B cell (primary cell): ENCODE data around the gene CWC25. TPM values are rescaled to one million over a fixed set of nuclear protein-coding genes. Genes with fewer than 3 reads are reported as not detected.

Experiments
- ATAC-seq: fragments of 200-7000 bp; cut with Tn5 transposase; one replicate; pipeline ENCODE4 v1.10.0; 2021; ENCODE audit warnings: low read depth, mild to moderate bottlenecking, moderate number of reproducible peaks, moderate library complexity
- CTCF ChIA-PET: fragments of 350-600 bp; sonication (Branson Sonifier 250); formaldehyde crosslinking; loops from one replicate; lab custom pipeline; 2021; ENCODE audit warnings: antibody characterized with exemption, inconsistent platforms; lab: Charles Lee
- POLR2A ChIA-PET: fragments of 350-600 bp; sonication (Branson Sonifier 250); formaldehyde crosslinking; loops from one replicate; lab custom pipeline; 2021; ENCODE audit warnings: antibody characterized with exemption; lab: Charles Lee
- DNase-seq: peaks from one replicate; pipeline ENCODE4 v3.0.0; 2013
- H2AFZ ChIP-seq: 2 replicates; pipeline ENCODE4 v1.6.1; 2012; ENCODE audit warnings: mild to moderate bottlenecking, low read depth, low read length; ENCODE audit not compliant: insufficient read depth, poor library complexity, severe bottlenecking
- H3K27ac ChIP-seq, 2 donors: 1 replicate in 1 of 2; 2 replicates in 1 of 2; pipeline ENCODE4 v1.5.1; 2012 to 2013; ENCODE audit warnings: low read length in 2 of 2, mild to moderate bottlenecking in 2 of 2, moderate library complexity in 1 of 2
- H3K27me3 ChIP-seq, 4 experiments: fragments of 200-600 bp in 1 of 4; sonication (generic) in 1 of 4; replicated peaks in 1 of 4; 1 replicate in 2 of 4; 2 replicates in 2 of 4; pipeline versions ENCODE4 v1.6.1 to v1.7.0; 2013 to 2016; ENCODE audit warnings: low read length in 3 of 4, mild to moderate bottlenecking in 2 of 4, mixed read lengths in 1 of 4, moderate library complexity in 1 of 4; ENCODE audit not compliant: insufficient read depth in 4 of 4, control insufficient read depth in 3 of 4; ENCODE audit errors: control extremely low read depth in 1 of 4
- H3K36me3 ChIP-seq, 2 experiments: replicated peaks in 1 of 2; 1 replicate in 1 of 2; 2 replicates in 1 of 2; pipeline versions ENCODE4 v1.6.1 to v1.7.1; 2013; ENCODE audit warnings: low read length in 1 of 2; ENCODE audit not compliant: insufficient read depth in 2 of 2, control insufficient read depth in 1 of 2; ENCODE audit errors: control extremely low read depth in 1 of 2, extremely low read depth in 1 of 2
- H3K4me1 ChIP-seq, 2 donors: fragments of 200-600 bp in 1 of 2; sonication (generic) in 1 of 2; 1 replicate in 1 of 2; 2 replicates in 1 of 2; pipeline versions ENCODE4 v1.5.1 to v1.6.1; 2013 to 2017; ENCODE audit warnings: low read length in 2 of 2; ENCODE audit not compliant: control insufficient read depth in 2 of 2, insufficient read depth in 2 of 2
- H3K4me2 ChIP-seq: replicated peaks from 2 replicates; pipeline ENCODE3; 2012; ENCODE audit warnings: mild to moderate bottlenecking, low read depth, low read length; ENCODE audit not compliant: poor library complexity, severe bottlenecking
- H3K4me3 ChIP-seq, 5 experiments: fragments of 200-600 bp in 1 of 5; sonication (generic) in 1 of 5; 1 replicate in 3 of 5; 2 replicates in 2 of 5; pipeline versions ENCODE4 v1.5.1 to v1.7.0; 2011 to 2016; ENCODE audit warnings: low read length in 4 of 5, mild to moderate bottlenecking in 4 of 5, low read depth in 2 of 5, control low read depth in 1 of 5, moderate library complexity in 1 of 5; ENCODE audit not compliant: insufficient read depth in 1 of 5; ENCODE audit errors: control extremely low read depth in 1 of 5, extremely low read depth in 1 of 5
- H3K79me2 ChIP-seq: fragments of 200-600 bp; sonication (generic); one replicate; pipeline ENCODE4 v1.6.0; 2016; ENCODE audit warnings: low read length; ENCODE audit not compliant: control insufficient read depth, insufficient read depth
- H3K9ac ChIP-seq: fragments of 200-600 bp; sonication (generic); 2 replicates; pipeline ENCODE4 v1.6.1; 2017; ENCODE audit warnings: mild to moderate bottlenecking, low read length, moderate library complexity
- H3K9me3 ChIP-seq, 3 donors: one replicate each; pipeline versions ENCODE4 v1.6.1 to v1.7.1; 2013; ENCODE audit warnings: low read length in 2 of 3; ENCODE audit not compliant: control insufficient read depth in 2 of 3, insufficient read depth in 1 of 3; ENCODE audit errors: control extremely low read depth in 1 of 3
- H4K20me1 ChIP-seq: 2 replicates; pipeline ENCODE4 v1.6.0; 2012; ENCODE audit warnings: mild to moderate bottlenecking, low read length; ENCODE audit not compliant: insufficient read depth, control insufficient read depth, poor library complexity, severe bottlenecking
- H3K27ac Mint-ChIP-seq: one replicate; pipeline ENCODE4 v1.8.0; 2021; ENCODE audit warnings: mixed read lengths
- H3K27me3 Mint-ChIP-seq: one replicate; pipeline ENCODE4 v1.8.0; 2021; ENCODE audit warnings: mixed read lengths
- H3K4me1 Mint-ChIP-seq: one replicate; pipeline ENCODE4 v1.8.0; 2021; ENCODE audit warnings: mixed read lengths
- H3K4me3 Mint-ChIP-seq: one replicate; pipeline ENCODE4 v1.8.0; 2021; ENCODE audit warnings: mixed read lengths
- H3K9me3 Mint-ChIP-seq: one replicate; pipeline ENCODE4 v1.8.0; 2022; ENCODE audit warnings: mixed read lengths; ENCODE audit not compliant: insufficient read depth
- CTCF ChIP-seq: fragments of 200-600 bp; IDR thresholded peaks from one replicate; pipeline ENCODE4 v1.8.0; 2022; ENCODE audit warnings: antibody characterized with exemption, mild to moderate bottlenecking
- EZH2 ChIP-seq: IDR thresholded peaks from 2 replicates; pipeline ENCODE4 v1.6.1; 2012; ENCODE audit warnings: borderline replicate concordance, low read depth, mild to moderate bottlenecking, moderate library complexity, low read length; ENCODE audit not compliant: insufficient read depth, poor library complexity, severe bottlenecking
- WGBS: methylation state at CpG from one replicate; pipeline ENCODE4 v1.1.5; 2013; ENCODE audit warnings: missing lambda C conversion rate; ENCODE audit not compliant: insufficient coverage; 5-methylcytosine and 5-hydroxymethylcytosine counted together
- intact Hi-C: fragments of 100-400 bp; cut with micrococcal nuclease; formaldehyde crosslinking; loops from one replicate; pipeline ENCODE4 v1.10.0; 2022
- polyA plus RNA-seq: library from polyadenylated mRNA; depleted of rRNA; stranded (reverse); fragments of >200 nt; gene quantifications from 2 replicates; pipeline ENCODE4 v1.2.3, GENCODE V29; 2012
- total RNA-seq, 2 donors: library from RNA; stranded (reverse); fragments of 120-200 nt in 1 of 2; gene quantifications; 1 replicate in 1 of 2; 2 replicates in 1 of 2; pipeline versions ENCODE4 v1.2.3 to v1.2.4, GENCODE V29; 2013 to 2022

CWC25 gene
- total and polyA plus RNA-seq, 2 donors (not counting 1 experiment from before 2014, with no cell fraction given): 39.3 to 40.8 TPM

DNA sequence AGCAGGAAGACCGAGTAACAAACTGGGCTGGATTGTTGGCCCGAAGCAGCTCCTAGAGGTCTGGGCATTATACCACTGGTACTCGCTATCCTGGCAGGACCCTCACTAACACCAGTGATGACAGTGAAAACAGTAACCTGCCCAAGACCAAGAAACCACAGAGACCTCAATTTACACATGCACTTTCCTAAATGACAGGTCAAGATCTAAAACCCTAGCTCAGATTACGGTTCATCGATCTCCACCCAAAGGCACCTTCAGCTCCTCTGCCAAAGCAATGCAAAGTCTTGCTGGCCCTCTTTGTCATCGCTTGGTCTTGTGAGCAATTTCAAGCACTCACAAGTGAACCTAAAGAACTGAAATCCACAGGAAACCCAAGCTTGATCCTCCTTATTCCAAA, 27.3 kb downstream of the CWC25 start:
- H3K27ac Mint-ChIP-seq: peak overlapping the region; percentile 96
- H2AFZ ChIP-seq: no peak overlapping the region
- H3K4me1 ChIP-seq: peaks cover 17 to 25% of the 10 kb centered on the region in 2 donors
- no peaks in the 10 kb centered on the region for H3K27me3 ChIP-seq
- no peaks in the 10 kb centered on the region for H3K9me3 ChIP-seq
- peak overlapping the region; percentile 91 for H3K9ac ChIP-seq
- TF ChIP-seq CTCF: no peak
- no peaks in the 10 kb centered on the region for H3K27me3 Mint-ChIP-seq
- 84% methylated on average over 6 of the region's 6 CpGs for WGBS
- H3K4me3 Mint-ChIP-seq: peak overlapping the region; percentile 99
- intact Hi-C loops: no loop called here
- peak overlapping the region; percentile 88 for H3K4me2 ChIP-seq
- H3K4me3 ChIP-seq: peak overlapping the region in 1 of 5 experiments; percentile 75
- peaks cover 63% of the 10 kb centered on the region for H3K79me2 ChIP-seq
- peaks cover 0 to 19% of the 10 kb centered on the region in 2 experiments for H3K36me3 ChIP-seq
- ChIA-PET POLR2A (interaction anchor here (1.0 kb wide), 1 partner anchor 56 kb away, joined by 4 read pairs; the partner anchor contains the start of gene RPL23), CTCF (interaction anchor here (1.0 to 1.4 kb wide), 2 partner anchors 70 to 121 kb away, joined by 4 to 5 read pairs; no protein-coding TSS in a partner anchor)
- H4K20me1 ChIP-seq: peaks cover 23% of the 10 kb centered on the region
- H3K9me3 Mint-ChIP-seq: no peaks in the 10 kb centered on the region
- H3K27ac ChIP-seq: peak overlapping the region in 1 of 2 donors; percentile 42
- DNase-seq (no peak), ATAC-seq (no peak)
- peaks cover 35% of the 10 kb centered on the region for H3K4me1 Mint-ChIP-seq

DNA sequence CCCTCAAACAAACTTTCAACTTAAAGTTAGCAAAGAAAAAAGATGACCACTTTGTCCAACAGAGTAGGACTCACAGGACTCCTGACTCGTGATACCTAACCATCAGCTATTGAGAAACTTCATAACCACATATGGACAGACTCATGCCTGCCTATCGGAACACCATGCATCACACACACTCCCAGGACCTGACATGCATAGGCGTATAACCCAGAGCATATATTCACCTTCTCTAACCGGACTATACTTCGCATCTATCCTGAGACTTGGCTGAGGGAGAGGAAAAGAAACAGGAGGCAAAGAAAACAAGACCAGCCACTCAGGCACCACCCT, 28.0 kb downstream of the CWC25 start:
- no peaks in the 10 kb centered on the region for H3K9me3 Mint-ChIP-seq

More for the DNA sequence above, 28.0 kb downstream of the CWC25 start:
- Mint-ChIP-seq H3K4me1 (peaks cover 35% of the 10 kb centered on the region), H3K27me3 (no peaks in the 10 kb centered on the region), H3K4me3 (peak overlapping the region; percentile 99), H3K27ac (peak overlapping the region; percentile 96)
- no peaks in the 10 kb centered on the region for H3K27me3 ChIP-seq
- ChIA-PET CTCF (interaction anchor here (0.6 to 1.0 kb wide), 2 partner anchors 120 to 748 kb away, joined by 3 to 5 read pairs; no protein-coding TSS in a partner anchor), POLR2A (interaction anchor here (0.7 kb wide), 1 partner anchor 1098 kb away, joined by 3 read pairs; no protein-coding TSS in a partner anchor)
- peaks cover 30% of the 10 kb centered on the region for H4K20me1 ChIP-seq
- peaks cover 0 to 18% of the 10 kb centered on the region in 2 experiments for H3K36me3 ChIP-seq
- H3K4me3 ChIP-seq: no peak overlapping the region
- WGBS: 97% methylated on average over 4 of the region's 5 CpGs
- no peak overlapping the region for H3K9ac ChIP-seq
- DNase-seq (no peak), ATAC-seq (no peak)
- peaks cover 17 to 25% of the 10 kb centered on the region in 2 donors for H3K4me1 ChIP-seq
- TF ChIP-seq EZH2: no peak
- TF ChIP-seq CTCF: no peak
- intact Hi-C loops: no loop called here
- no peak overlapping the region for H2AFZ ChIP-seq
- H3K4me2 ChIP-seq: peak overlapping the region; percentile 88
- H3K27ac ChIP-seq: peak overlapping the region in 1 of 2 donors; percentile 42
- peaks cover 70% of the 10 kb centered on the region for H3K79me2 ChIP-seq
- no peaks in the 10 kb centered on the region for H3K9me3 ChIP-seq
